GM19043 (cell line): ENCODE measurements around the gene GNAT1.

ENCODE experiments used
- ATAC-seq: cut with Tn5 transposase; IDR thresholded peaks from one replicate; pipeline ENCODE4 v1.9.1; 2021; ENCODE audit warnings: low read depth; ENCODE audit not compliant: unreplicated experiment

The GNAT1 gene

DNA sequence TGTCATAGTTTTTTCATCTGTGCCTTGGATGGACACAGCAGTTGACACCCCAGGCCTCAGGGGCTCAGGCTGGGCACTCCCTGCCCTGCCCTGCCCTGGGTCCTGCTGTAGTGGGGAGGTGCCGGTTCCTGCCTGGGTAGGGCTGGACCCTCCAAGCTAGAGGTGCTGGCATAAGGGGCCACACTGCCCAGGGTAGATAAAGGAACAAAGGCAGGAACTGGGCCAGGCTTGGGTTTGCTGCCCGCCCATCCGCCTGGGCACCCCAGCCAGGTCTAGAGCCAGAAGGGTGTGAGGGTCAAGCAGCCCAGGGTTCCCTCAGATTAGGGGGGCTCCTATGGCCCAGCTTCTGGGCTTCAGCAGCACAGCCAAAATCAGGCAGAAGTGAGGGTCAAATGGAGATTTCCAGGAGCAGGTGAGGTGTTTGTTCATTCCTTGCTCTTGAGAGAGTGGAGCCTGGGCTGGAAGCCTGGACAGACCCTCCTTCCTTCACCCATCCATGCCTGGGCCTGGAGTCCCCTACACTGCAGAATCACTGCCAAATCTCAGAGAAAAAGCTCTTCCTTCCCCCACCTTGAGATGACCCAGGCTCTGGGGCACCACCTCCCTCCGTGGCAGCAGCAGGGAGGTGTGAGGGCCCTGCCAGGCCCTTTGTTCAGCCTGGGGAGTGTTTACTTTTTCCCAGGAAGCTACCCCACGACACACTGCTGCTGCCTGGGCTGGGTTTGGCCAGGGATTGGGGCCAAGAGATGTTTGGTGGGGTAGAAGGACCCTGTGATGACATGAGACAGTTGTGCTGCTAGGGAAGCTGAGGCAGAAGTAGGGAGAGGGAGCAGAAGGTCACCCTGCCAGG lies 29.2 kb upstream of the GNAT1 start:
- ATAC-seq = no peak

DNA sequence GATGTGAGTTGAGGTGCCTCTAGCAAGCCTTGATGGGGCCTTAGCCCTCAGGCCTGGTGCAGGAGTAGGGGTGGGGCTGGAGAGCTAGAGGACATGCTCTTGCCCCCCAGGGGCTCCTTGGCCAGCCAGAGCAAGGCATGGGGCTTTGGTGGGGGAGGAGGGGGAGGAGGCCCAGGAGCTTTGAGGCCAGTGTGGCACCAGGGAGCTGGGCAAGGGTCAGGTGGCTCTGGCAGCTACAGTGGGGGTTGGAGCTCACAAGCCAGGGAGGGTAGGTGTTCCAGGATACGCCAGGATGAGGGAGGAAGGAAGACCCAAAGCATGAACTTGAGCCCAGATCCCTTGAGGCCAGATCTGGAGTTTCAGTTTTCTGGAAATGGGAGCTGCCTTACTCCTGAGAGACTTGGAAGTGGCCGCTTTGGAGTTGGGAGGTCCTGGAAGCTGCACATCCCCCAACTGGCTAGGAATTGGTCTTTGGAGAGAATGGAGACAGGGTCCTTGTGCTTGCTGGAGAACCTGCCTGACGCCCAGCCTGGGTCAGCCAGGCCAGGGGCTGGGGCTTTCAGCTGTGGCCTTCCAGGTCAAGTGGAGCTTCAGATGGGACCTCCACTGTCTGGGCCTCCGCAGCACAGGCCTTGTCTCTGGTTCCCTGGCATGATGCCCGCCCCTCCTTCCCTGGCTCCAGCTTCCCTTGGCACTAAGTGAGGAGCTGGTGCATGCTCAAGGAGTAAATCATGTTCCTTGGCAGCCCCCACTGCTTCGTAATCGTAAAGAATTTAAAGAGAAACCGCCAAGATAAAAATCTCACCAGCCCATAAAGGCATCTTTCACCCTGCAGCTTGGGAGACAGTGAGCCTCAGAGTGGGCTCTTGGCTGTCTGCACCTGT lies 27.6 kb upstream of the GNAT1 start:
- ATAC-seq = no peak

DNA sequence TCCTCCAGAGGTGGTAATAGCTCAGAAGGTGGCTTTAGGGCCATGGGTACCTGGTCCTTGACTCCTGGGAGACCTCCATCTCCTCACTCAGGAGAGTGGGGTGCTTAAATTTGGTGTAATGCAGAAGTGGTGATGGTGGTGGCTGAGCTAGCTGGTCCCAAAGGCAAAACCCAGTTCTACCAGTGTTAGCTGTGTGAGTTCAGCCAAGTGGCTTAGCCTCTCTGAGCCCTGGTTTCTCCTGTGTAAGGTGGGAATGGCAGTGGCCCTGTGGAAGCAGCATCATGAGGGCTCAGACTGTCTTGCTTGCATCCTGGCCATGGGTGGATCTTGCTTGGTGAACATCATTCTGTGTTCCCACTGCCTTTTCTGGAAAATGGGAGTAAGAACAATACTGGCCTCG lies 26.9 kb upstream of the GNAT1 start:
- no peak for ATAC-seq

DNA sequence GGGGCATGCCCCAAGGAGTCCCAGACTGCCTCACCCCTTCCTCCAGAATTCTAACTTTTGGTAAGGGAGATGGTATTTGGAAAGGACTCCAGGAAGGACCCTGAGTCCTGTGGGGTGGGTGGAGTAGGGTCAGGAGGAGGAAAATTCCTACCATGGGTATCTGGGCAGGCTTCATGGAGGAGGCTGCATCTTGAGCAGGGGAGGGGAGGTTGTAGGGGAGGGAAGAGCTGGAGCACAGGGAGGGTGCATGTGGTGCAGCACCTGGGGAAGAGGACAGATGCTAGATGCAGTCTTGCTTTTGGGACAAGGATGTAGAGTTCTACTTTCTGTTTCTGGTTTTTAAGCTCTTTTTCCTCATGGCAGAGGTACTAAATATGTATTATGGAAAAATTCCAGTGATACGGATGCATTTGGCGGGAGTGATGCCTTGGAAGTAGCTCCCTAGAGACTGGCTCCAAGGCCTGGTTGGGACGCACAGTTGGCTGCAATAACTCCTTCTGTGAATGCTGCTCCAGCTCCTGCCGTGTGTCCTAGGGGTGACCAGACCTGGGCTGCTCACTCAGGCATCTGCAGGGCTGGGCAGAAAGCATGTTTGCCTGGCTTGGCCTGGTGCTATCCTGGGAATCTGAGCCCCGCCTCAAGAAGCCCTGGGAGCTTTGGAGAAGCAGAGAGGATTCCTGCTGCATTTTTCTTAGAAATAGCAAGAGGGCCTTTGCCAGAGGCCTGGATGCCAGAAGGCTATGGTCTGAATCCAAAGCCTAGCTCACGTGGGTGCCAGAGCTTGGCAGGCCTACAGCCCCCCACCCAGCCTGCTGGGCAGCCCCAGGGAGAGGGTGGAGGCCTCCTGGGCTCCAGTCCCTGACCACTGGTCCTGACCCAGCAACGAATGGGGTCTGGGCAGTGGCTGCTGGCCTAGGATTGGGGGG lies 26.2 kb upstream of the GNAT1 start:
- no peak for ATAC-seq

DNA sequence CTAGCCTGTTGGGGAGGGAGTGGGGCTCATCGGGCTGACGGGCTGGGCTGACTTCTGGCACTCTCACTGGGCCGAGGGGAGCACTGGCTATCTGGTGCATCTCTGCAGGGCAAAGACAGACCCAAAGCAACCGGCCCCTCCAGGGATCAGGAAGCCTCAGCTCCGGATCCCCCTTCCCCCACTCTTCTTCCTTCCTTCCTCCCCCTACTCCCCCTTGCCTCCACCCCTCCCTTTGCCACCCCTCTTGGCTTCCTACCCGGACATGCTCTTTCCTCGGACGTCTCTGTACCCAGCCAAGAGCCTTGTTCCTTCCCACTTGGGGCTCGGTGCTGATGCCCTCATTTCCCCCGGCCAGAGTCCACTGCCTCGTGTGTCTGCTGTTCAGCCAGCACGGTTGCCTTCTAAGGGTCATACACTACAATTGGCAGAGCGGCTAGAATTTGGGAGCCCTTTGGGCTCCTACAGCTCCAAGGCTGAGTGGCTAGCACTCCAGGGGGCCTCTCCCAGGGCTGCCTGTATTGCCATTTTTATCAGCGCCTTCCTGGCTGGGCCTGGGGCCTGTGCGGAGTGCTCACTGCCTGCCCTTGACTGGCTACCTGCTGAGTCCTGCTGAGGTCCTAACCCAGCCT lies 25.4 kb upstream of the GNAT1 start:
- ATAC-seq = no peak

DNA sequence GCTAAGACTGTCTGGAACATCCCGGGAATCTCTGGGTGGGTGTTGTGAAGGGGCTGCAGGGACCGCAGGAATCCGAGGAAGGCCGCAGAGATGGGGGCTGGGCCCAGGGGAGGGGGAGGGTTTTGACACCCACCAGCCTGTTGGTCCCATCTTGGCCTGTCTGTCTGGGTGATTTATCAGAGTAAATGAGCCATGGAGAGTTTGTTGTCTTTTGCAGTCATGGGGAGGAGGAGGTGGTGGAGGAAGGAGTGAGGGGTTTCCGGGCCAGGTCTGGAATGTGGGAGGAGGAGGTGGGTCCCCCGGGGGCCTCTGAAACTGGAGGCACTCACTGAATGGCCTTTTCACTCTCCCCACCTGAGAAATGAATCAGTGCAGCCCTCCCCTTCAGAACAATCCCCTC lies 24.8 kb upstream of the GNAT1 start:
- ATAC-seq = no peak

DNA sequence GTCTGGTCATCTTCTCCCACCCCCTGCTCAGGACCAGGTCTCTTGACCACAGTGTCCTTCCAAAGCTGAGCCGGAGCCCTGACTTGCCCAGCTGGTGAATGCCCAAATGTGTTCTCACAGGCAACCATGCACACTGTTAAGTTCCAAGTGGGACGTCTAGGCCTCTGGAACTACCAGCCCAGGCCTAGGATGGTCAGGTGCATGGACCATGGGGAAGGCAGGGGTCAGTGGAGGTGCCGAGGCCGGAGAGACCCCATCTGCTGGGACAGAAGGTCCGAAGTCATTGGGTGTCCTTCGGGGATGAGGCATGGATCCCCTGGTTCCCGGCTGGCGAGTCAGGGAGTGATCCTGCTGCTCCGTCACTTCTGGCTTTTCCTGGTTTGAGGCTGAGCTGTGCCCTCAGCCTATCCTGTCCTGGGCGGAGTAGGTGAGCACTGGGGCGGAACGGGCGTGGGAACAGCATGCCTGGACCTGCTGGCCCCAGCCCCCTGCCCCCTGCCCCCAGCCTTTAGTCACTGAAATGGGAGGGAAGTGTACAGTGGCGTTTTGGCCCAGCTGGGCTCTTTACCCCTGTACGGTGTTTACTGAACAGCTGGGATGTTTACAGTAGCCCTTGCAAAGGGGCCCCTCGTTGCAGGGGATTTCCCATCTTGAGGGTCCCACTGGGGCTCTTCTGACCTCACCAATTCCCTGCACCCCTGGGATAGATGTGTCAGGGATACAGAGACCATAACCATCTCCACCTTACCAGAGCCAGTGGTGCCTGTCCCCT lies 24.2 kb upstream of the GNAT1 start:
- ATAC-seq = no peak

DNA sequence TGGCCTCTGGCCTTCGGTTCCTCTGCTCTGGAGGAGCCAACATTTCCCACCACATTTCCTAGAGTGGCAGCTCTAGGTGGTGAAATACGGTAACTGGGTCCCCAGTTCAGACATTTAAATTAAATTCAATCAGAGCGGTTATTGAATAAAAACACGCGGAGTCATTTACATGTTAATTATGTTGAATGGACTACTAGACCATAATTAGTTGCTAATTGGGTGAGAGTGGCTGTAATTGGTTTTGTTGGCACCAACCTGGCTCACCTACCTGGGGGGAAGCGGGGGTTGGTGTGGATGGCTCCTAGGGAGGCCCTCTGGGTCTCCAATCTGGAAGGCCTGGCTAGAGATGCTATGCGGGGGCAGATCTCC lies 23.6 kb upstream of the GNAT1 start:
- ATAC-seq = no peak

DNA sequence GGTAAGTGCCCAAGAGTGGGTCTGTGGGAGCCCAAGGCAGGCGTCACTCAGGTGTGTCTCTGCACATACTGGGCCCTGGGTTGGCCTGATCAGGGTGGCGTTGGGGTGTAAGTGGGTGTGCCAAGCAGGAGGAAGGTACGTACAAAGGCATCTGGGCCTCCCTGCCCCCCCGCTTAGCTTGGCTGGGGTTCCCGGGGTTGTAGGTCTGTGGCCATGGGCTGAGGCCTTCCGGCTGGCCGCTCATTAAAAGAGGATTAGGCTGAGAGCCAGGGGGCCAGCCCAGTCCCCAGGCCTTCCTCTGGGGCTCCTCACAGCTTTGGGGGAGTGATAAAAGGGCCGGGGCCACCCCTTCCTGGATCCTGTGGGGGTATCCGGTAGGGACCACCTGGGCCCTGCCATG lies 23.0 kb upstream of the GNAT1 start:
- ATAC-seq = no peak

DNA sequence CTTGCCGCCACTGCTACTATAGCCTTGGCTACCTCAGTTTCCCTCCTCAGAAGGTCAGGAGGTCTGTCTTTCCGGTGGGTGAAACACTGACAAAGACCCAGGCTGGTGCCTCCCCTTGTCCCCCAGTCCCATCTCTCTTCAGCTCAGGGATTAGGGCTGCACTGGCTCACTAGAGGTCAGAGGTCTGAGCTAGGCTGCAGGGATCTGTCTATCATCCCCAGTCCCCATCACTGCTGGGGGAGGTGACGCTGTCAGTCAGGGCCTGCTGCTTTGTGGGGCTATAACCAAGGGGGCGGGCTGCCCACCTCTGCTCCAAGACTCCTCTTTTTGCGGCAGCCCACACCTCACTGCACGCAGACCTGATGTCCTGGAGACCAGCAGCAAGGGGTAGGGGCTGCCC lies 22.6 kb upstream of the GNAT1 start:
- no peak for ATAC-seq

DNA sequence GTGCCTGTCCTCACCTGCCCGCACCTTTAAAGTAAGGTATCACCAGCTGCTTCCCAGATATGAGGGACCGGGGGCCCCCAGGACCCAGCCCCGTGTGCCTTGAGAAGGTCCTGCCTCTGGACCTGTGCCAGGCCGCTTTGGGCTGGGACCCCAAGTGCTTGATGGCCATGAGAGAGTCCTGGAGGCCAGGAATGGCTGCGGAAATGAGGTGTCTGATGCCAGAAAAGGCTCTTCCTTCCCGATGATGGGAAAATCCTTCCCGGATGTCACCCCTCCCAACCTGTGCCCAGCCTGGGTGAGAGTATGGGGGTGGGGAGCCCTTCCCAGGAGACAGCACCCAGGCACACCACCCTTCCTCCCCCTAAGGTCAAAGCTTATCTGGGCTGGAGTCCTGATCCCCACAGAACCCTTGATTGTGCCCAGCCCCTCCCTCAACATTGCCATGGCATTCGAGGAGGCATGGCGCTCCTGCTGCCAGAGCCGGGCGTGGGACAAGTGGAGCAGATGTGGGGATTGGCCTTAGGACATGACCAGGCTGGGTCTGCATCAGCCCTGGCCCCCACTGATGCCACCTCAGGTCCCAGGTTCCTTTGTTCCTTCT lies 22.1 kb upstream of the GNAT1 start:
- ATAC-seq = no peak

DNA sequence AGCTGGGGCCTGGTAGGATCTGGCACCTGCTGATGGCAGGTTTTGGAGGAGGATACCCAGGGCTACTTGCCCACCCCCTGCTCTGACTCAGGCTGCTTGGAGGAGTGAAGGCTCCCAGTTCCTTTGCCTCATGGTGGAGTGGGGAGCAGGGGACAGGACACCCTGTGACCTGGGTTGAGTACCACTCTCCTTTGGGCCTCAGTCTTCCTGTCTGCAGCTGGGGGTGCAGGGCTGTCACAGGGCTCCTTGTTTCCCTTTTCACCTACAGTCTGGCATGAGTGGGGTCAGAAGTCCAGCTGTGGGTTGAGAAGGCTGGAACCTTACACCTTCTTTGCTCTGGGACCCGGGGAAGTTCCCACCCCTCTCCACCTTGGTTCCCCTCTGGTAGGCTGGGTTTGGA lies 21.6 kb upstream of the GNAT1 start:
- no peak for ATAC-seq

DNA sequence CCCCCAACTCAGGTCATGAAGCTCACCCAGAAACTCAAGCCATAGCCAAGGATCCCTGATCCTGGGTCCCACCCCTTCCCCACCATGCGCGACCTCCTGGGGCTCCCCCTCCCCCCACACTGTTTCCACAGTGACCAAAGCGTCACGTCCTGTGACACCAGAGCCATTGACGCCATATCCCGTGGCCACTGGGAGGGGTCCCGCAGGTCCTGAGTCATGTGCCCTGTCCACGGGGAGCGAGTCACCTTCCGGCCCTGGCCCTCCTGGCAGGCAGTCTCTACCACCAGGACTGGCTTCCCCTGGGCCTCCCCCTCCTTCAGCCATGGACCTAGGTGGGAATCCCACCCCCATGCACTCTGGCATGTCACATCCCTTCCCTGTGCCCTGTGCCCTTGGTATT lies 20.7 kb upstream of the GNAT1 start:
- ATAC-seq = no peak

DNA sequence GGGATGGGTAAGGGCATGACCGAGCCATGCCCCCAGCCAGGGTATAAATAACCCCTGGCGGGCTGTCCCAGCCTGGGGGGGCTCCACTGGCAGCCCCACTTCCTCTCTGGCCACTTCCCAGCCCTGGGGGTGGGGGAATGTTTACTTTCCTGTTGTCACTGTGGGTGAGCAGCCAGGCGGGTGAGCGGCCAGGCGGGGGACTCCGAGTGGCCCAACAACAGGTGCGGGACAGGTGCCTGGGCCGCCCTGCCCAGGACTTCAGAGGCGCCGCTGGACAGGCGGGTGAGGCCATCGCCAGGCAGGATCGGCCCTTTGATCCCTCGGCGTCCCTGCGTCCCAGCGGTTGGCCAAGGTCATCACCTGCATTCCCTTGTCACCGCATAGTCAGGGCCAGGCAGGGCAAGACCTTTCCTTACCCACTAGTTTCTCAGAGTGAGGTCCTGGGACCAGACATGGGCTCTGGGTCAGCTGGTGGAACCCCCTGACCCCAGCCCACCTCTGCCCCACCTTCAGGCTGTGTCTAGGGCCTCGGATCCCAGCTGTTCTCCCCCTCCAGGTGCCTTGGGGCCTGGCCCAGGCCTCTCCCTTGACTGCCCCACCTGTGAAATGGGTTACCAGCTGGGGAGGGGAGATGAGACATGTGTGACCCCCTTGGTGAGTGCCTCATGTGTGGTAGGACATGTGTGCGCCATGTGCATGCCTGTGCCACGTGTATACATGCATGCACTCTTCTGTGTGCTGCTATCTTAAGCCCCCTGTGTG lies 19.7 kb upstream of the GNAT1 start:
- ATAC-seq = no peak

DNA sequence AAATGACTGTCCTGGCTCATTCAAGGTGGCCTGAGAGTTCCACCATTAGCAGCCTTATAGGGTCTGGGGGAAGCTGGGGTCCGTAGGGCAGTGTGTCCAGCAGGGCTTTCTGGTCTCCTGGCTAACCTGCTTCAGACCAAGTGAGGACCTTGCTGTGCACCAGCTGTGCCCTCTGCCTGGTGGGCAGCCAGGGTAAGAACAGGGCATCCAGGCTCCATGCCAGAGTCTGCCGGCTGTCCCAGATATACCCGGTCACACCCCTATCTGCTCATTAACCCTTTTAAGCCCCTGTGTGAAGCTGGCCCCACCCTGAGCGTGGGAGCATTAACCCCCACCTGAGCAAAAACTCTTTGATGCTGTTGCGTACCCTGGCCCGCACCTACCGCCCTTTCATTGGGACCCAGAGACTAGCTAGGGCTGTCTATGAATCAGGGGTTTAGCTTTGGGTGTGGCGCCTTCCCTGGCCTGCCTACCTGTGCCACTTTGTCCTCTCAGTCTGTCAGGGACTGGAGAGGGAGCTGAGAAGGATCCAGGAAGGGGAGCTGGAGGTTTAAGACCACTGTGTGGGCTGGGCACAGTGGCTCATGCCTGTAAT lies 18.7 kb upstream of the GNAT1 start:
- no peak for ATAC-seq

DNA sequence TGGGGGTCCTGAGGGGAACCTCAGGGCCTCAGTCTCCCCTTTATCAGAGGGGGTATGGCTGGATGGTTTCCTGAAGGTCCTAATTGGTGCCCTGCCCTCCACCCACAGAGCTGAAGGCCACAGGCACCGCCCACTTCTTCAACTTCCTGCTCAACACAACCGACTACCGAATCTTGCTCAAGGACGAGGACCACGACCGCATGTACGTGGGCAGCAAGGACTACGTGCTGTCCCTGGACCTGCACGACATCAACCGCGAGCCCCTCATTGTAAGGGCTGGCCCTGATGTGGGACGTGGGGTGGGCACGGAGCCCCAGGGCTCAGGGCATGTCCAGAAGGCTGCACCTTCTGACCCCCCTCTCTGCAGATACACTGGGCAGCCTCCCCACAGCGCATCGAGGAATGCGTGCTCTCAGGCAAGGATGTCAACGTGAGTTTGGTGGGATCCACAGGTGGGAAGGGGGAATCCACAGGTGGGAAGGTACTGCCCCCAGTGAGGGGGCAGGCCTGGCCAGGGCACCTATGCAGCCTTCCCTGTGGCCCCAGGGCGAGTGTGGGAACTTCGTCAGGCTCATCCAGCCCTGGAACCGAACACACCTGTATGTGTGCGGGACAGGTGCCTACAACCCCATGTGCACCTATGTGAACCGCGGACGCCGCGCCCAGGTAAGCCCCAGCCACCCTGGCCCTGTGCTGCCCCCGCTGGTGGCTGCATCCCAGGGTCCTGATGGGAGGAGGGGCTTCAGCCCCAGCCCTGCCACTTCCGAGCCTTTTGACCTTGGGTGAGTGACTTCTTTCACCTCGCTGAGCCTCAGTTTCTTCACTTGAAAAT lies 17.5 kb upstream of the GNAT1 start:
- no peak for ATAC-seq

DNA sequence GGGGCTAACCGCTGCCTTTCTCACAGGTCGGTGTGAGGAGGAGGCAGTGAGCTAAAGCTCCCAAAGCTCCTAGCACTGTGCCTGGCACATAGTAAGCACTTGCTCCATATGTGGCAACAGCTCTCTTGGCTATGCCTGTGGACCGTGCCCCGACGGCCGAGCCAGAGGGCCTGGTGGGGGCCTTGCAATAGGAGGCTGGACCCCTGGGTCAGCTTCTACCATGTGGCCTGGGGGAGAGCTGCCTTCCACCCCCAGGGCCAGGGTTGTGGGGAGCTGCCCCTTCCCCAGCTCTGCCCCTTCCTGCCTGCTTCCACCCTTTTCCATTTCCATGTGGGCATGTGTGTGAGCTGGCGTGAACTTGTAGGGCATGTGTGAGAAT lies 16.9 kb upstream of the GNAT1 start:
- ATAC-seq = no peak
